ENCODE measurements around the gene ANKRD1. TPM values are rescaled to one million over a fixed set of nuclear protein-coding genes. Genes with fewer than 3 reads are reported as not detected.

The ANKRD1 gene
- total RNA-seq, 4 donors from 2014 or later, result 18.6 to 168 (median 98.5) TPM

DNA sequence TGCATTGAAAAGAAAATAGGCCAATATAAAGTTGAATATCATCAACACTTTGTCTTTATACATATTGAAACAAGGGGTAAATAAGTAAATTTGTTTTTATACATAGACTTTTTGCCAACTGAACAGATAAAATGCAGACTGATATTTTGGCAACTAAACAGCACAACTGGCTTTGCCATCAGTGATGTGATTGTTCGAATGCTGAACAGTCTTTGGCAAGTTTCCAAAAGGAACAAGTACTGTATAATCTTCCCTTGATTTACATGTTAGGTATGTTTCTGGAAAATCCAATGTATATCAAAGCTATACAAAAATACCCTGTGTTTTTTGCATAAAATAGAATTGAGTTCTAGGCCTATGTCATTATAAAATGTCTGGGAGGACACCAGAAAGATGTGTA, 18.2 kb upstream of the ANKRD1 start:
- no peaks in the 10 kb centered on the region for H3K27me3 ChIP-seq
- no peak for DNase-seq
- no peaks in the 10 kb centered on the region for H3K4me1 ChIP-seq
- no peak overlapping the region for H3K4me3 ChIP-seq
- intact Hi-C loops (cut with DNase I; ENCODE audit: low total_unique reads), result no loop called here
- H3K27ac ChIP-seq, result no peak overlapping the region
- in situ Hi-C loops (cut with MboI; ENCODE audit: low sequenced_read_pairs in 4 of 4), result no loop called here
- no peak for TF ChIP-seq POLR2A (IDR thresholded peaks at IDR 0.05)
- TF ChIP-seq, protein P1, sequence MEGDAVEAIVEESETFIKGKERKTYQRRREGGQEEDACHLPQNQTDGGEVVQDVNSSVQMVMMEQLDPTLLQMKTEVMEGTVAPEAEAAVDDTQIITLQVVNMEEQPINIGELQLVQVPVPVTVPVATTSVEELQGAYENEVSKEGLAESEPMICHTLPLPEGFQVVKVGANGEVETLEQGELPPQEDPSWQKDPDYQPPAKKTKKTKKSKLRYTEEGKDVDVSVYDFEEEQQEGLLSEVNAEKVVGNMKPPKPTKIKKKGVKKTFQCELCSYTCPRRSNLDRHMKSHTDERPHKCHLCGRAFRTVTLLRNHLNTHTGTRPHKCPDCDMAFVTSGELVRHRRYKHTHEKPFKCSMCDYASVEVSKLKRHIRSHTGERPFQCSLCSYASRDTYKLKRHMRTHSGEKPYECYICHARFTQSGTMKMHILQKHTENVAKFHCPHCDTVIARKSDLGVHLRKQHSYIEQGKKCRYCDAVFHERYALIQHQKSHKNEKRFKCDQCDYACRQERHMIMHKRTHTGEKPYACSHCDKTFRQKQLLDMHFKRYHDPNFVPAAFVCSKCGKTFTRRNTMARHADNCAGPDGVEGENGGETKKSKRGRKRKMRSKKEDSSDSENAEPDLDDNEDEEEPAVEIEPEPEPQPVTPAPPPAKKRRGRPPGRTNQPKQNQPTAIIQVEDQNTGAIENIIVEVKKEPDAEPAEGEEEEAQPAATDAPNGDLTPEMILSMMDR (IDR thresholded peaks at IDR 0.05 in 4 of 5, conservative IDR thresholded peaks at IDR 0.05 in 1 of 5), result no peak
- no peaks in the 10 kb centered on the region for H3K36me3 ChIP-seq
- H3K9me3 ChIP-seq, result no peaks in the 10 kb centered on the region
- ATAC-seq, result no peak

DNA sequence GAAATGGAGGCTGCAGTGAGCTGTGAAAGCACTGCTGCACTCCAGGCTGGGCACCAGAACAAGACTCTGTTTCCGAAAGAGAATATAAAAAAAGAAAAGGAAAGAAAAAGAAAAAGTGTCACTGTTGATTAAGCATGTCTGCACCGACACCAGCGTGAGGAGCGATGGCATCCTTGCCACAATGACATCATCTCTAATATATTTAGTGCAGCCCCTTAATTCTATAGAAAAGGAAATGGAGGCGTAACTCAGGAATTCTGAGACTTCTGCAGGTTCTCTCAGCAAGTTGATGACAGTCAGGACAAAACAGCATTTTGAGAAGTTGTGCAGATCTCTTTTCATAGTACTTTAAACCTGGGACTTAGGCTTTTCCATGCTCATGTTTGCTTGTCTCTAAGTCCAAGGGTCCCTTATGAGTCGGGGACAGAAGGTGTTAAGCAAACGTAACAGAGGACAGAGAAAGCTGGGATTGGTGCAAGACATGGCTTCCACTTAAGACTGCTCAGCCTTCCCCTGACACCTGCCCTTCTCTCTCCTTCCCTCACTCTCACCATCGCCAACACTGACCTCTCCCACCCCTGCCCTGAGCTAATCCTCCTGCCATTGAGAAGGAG, 16.9 kb upstream of the ANKRD1 start:
- H3K4me3 ChIP-seq, result no peak overlapping the region
- H3K36me3 ChIP-seq, result no peaks in the 10 kb centered on the region
- no peaks in the 10 kb centered on the region for H3K27me3 ChIP-seq
- in situ Hi-C loops (cut with MboI; ENCODE audit: low sequenced_read_pairs in 4 of 4), result no loop called here
- H3K4me1 ChIP-seq, result no peaks in the 10 kb centered on the region
- no peak for TF ChIP-seq POLR2A (IDR thresholded peaks at IDR 0.05)
- TF ChIP-seq, protein P1 (IDR thresholded peaks at IDR 0.05 in 4 of 5, conservative IDR thresholded peaks at IDR 0.05 in 1 of 5), result no peak
- intact Hi-C loops (cut with DNase I; ENCODE audit: low total_unique reads), result no loop called here
- H3K9me3 ChIP-seq, result no peaks in the 10 kb centered on the region
- ATAC-seq (no peak), DNase-seq (no peak)
- no peak overlapping the region for H3K27ac ChIP-seq

DNA sequence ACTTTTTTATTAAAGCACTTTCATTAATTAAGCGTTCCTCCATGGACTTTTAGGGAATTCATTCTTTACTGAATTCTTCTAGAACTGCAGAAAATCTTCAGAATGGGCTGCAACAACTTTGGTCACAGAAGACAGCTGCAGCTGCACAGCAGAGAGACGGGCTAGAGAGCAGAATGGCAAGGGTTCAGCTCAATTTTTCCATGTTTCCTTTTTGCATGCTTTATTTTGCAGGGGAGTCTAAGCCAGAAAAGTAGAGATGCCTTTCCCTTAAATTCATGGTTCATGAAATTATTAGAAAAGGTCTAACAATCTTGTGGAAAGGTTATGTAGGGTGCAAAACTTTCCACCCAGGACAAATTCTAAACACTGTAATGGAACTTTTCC, 15.4 kb upstream of the ANKRD1 start:
- no peak for ATAC-seq
- Histone ChIP-seq H3K27ac (no peak overlapping the region), H3K27me3 (no peaks in the 10 kb centered on the region), H3K4me3 (no peak overlapping the region), H3K4me1 (peaks cover 0 to 5% of the 10 kb centered on the region in 2 donors), H3K9me3 (no peaks in the 10 kb centered on the region), H3K36me3 (no peaks in the 10 kb centered on the region)
- intact Hi-C loops (cut with DNase I; ENCODE audit: low total_unique reads), result no loop called here
- DNase-seq, result no peak
- in situ Hi-C loops (cut with MboI; ENCODE audit: low sequenced_read_pairs in 4 of 4), result no loop called here
- TF ChIP-seq, protein P1 (IDR thresholded peaks at IDR 0.05 in 4 of 5, conservative IDR thresholded peaks at IDR 0.05 in 1 of 5), result no peak
- no peak for TF ChIP-seq POLR2A (IDR thresholded peaks at IDR 0.05)

DNA sequence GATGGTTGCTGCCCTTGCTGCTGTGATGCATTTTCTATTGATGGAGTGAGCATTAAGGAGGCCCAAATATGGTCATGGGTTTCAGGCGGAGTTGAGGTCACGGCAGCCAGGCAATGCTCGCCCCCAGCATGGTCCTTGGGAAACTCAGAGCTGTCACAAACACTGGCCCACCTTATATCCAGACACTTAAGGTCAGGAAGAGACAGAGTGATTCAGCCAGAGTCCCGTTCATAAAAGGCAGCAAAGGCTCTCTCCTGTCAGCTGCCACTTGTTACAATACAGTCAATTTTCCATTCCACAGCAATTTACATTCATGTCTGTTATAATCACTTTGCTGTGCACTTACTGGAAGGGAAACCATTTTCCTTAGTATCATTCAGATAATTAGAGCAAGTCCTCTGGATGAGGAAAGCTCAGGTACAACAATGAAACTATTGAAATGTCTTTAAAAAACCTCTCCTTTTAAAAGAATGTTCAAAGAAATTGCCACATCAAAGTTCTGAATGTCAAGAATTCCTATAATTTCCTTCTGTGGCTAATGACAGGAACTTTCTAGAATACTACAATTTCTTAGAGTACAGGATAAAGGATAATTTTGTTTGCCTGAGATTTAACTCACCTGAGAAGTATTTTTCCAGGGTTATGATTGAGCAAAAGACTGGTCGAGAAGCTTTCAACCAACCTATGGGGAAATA, 14.8 kb upstream of the ANKRD1 start:
- Histone ChIP-seq H3K9me3 (no peaks in the 10 kb centered on the region), H3K4me3 (no peak overlapping the region), H3K27ac (no peak overlapping the region), H3K4me1 (peaks cover 5 to 10% of the 10 kb centered on the region in 2 donors), H3K36me3 (no peaks in the 10 kb centered on the region), H3K27me3 (no peaks in the 10 kb centered on the region)
- ATAC-seq (no peak), DNase-seq (no peak)
- in situ Hi-C loops (cut with MboI; ENCODE audit: low sequenced_read_pairs in 4 of 4), result no loop called here
- no peak for TF ChIP-seq POLR2A (IDR thresholded peaks at IDR 0.05)
- TF ChIP-seq, protein P1 (IDR thresholded peaks at IDR 0.05 in 4 of 5, conservative IDR thresholded peaks at IDR 0.05 in 1 of 5), result no peak
- intact Hi-C loops (cut with DNase I; ENCODE audit: low total_unique reads), result no loop called here
